Esophagus squamous epithelium (tissue), 5 donors: ENCODE data around the gene PELI1. TPM values are rescaled to one million over a fixed set of nuclear protein-coding genes. Genes with fewer than 3 reads are reported as not detected.

Experiments used
- DNase-seq: peaks from one replicate; lab custom pipeline; 2025; lab: John Stamatoyannopoulos, UW
- H3K27ac ChIP-seq, 4 donors: fragments of 200-600 bp; sonication (generic); one replicate each; pipeline ENCODE4 v1.5.1; 2016 to 2019; ENCODE audit warnings: mild to moderate bottlenecking in 1 of 4
- H3K27me3 ChIP-seq, 4 donors: fragments of 200-600 bp; sonication (generic); 1 replicate in 3 of 4; 2 replicates in 1 of 4; pipeline versions ENCODE4 v1.5.1 to v1.6.0; 2017 to 2021; ENCODE audit warnings: antibody characterized with exemption in 1 of 4
- H3K36me3 ChIP-seq, 3 donors: fragments of 200-600 bp; sonication (generic); one replicate each; pipeline ENCODE4 v1.5.1; 2016 to 2019
- H3K4me1 ChIP-seq, 3 donors: fragments of 200-600 bp; sonication (generic); one replicate each; pipeline ENCODE4 v1.5.1; 2017 to 2019
- H3K4me3 ChIP-seq, 4 donors: fragments of 200-600 bp; sonication (generic); 1 replicate in 3 of 4; 2 replicates in 1 of 4; pipeline ENCODE4 v1.5.1; 2016 to 2019; ENCODE audit warnings: mild to moderate bottlenecking in 2 of 4, moderate library complexity in 1 of 4
- H3K9me3 ChIP-seq, 3 donors: fragments of 200-600 bp; sonication (generic); one replicate each; pipeline ENCODE4 v1.5.1; 2016 to 2019
- CTCF ChIP-seq, 6 experiments: fragments of 450-650 bp in 4 of 6; fragments of 200-600 bp in 2 of 6; sonication (generic) in 2 of 6; IDR thresholded peaks; one replicate each; pipeline ENCODE4 v1.5.1; 2016 to 2019; ENCODE audit warnings: antibody characterized with exemption in 6 of 6, mild to moderate bottlenecking in 4 of 6, moderate library complexity in 4 of 6
- POLR2A ChIP-seq, 4 donors: fragments of 450-650 bp; IDR thresholded peaks; one replicate each; pipeline ENCODE4 v1.6.1; 2017; ENCODE audit warnings: antibody characterized with exemption in 4 of 4, mild to moderate bottlenecking in 4 of 4, moderate library complexity in 3 of 4
- WGBS, 2 donors: methylation state at CpG; one replicate each; pipeline ENCODE4 v1.1.5; 2018; 5-methylcytosine and 5-hydroxymethylcytosine counted together
- intact Hi-C: fragments of 100-400 bp; cut with DNase I; formaldehyde crosslinking; loops from one replicate; pipeline ENCODE4 v1.15.0; 2022
- total RNA-seq, 4 donors: library from RNA; depleted of rRNA; stranded (reverse); fragments of >200 nt; gene quantifications; one replicate each; pipeline ENCODE4 v1.1.0, GENCODE V29; 2016
- donor health status: DM: yes; HTN: yes; CAD: no.

PELI1 gene
- total RNA-seq, 4 donors from 2014 or later = 23.7 to 40.4 (median 34.5) TPM

DNA sequence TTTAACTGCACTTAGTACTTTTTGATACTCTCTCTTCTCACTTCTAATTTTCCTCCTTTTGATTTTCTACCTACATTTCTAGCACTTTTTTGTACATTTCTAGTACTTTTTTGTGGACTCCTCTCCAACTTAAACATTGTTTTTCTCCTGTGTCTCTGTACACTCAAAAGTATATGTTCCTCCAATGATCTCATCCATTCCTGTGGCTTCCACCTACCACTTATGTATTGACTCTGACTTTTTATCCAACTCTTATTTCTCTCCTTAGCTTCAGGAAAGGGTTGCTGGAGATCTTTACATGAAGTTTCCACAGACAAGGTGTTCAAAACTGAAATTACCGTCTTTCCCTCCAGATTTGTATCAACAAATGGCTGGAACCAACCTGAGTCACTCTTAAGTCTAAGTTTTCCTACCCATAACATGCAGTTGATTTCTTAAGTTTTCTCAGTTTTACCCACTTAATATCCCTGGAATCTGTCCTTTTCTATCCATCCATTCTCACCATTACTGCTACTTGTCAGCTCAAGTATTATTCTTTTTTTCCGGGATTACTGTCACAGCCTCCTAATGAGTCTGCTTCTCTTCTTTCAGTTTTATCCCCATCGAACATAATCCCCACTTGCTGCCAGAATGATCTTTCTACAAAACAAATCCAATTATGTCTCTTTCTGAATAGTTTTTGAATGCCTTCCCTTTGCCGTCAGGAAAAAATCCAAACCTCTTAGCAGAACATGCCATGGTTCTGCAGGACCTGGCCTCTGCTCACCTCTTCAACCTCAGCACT is 22.6 kb upstream of the PELI1 start:
- TF ChIP-seq POLR2A (IDR thresholded peaks at IDR 0.05) (no peak), CTCF (IDR thresholded peaks at IDR 0.05) (no peak)
- intact Hi-C loops = no loop called here
- Histone ChIP-seq H3K4me3 (no peak overlapping the region), H3K27me3 (no peaks in the 10 kb centered on the region), H3K36me3 (no peaks in the 10 kb centered on the region), H3K9me3 (no peaks in the 10 kb centered on the region), H3K27ac (no peak overlapping the region), H3K4me1 (peaks cover 4 to 19% (median 7%) of the 10 kb centered on the region in 3 donors)
- no peak for DNase-seq
- 79 to 89% methylated on average over 4 of the region's 4 CpGs for WGBS, 2 donors

GRCh38 chr2:64166212-64166611 is 22.0 kb upstream of the PELI1 start:
- TF ChIP-seq POLR2A (IDR thresholded peaks at IDR 0.05) (no peak), CTCF (IDR thresholded peaks at IDR 0.05) (no peak)
- WGBS, 2 donors = 77 to 84% methylated on average over 2 of the region's 2 CpGs
- no peak for DNase-seq

DNA sequence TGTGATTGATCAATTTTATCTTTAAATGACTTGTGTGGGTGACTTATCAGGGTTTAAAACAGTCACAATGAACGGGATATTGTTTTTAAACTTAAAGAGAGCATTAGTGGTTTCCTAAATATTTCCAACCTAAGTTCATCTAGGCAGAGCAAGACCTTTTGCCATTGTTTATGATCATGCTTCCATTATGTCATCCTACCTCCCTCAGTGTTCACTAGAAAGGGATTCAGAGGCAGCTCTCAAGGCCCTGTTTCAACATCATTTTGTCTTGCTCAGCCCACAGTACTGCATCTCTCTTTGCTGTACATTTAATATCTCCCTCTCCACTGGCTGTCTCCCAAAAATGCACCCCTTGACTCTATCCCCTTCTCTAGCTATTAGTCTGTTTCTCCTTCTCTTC is 21.5 kb upstream of the PELI1 start:
- Histone ChIP-seq H3K4me1 (peaks cover 4 to 19% (median 7%) of the 10 kb centered on the region in 3 donors), H3K4me3 (no peak overlapping the region), H3K9me3 (no peaks in the 10 kb centered on the region), H3K36me3 (no peaks in the 10 kb centered on the region), H3K27ac (no peak overlapping the region), H3K27me3 (no peaks in the 10 kb centered on the region)
- no peak for DNase-seq
- no peak for TF ChIP-seq POLR2A (IDR thresholded peaks at IDR 0.05)
- TF ChIP-seq CTCF (IDR thresholded peaks at IDR 0.05) = no peak
- intact Hi-C loops = no loop called here
- WGBS, 2 donors = 72 to 79% methylated on average over 1 of the region's 1 CpG

More at GRCh38 chr2:64166212-64166611, 22.0 kb upstream of the PELI1 start:
- intact Hi-C loops = no loop called here
- no peak overlapping the region for H3K4me3 ChIP-seq
- no peaks in the 10 kb centered on the region for H3K27me3 ChIP-seq
- peaks cover 4 to 19% (median 7%) of the 10 kb centered on the region in 3 donors for H3K4me1 ChIP-seq
- H3K9me3 ChIP-seq = no peaks in the 10 kb centered on the region
- H3K27ac ChIP-seq = no peak overlapping the region
- H3K36me3 ChIP-seq = no peaks in the 10 kb centered on the region

GRCh38 chr2:64164629-64165028 is 20.4 kb upstream of the PELI1 start:
- Histone ChIP-seq H3K36me3 (no peaks in the 10 kb centered on the region), H3K27me3 (no peaks in the 10 kb centered on the region), H3K4me1 (peaks cover 4 to 19% (median 7%) of the 10 kb centered on the region in 3 donors), H3K4me3 (no peak overlapping the region), H3K27ac (no peak overlapping the region), H3K9me3 (no peaks in the 10 kb centered on the region)
- TF ChIP-seq CTCF (IDR thresholded peaks at IDR 0.05) (no peak), POLR2A (IDR thresholded peaks at IDR 0.05) (no peak)
- DNase-seq = no peak
- WGBS, 2 donors = 94 to 96% methylated on average over 1 of the region's 1 CpG
- intact Hi-C loops = no loop called here

- Histone ChIP-seq H3K27ac (no peak overlapping the region), H3K27me3 (no peaks in the 10 kb centered on the region), H3K9me3 (no peaks in the 10 kb centered on the region), H3K4me1 (peaks cover 0 to 8% (median 3%) of the 10 kb centered on the region in 3 donors), H3K4me3 (no peak overlapping the region), H3K36me3 (no peaks in the 10 kb centered on the region)
- intact Hi-C loops = no loop called here
- no peak for DNase-seq
- 78 to 95% methylated on average over 1 of the region's 1 CpG for WGBS, 2 donors
- TF ChIP-seq CTCF (IDR thresholded peaks at IDR 0.05) (no peak), POLR2A (IDR thresholded peaks at IDR 0.05) (no peak)
These were observed 18.3 kb upstream of the PELI1 start for GRCh38 chr2:64162516-64162915.
